K562 (cell line): Measurements from ENCODE around the gene IQCN. TPM values are rescaled to one million over a fixed set of nuclear protein-coding genes. Genes with fewer than 3 reads are reported as not detected.

Source experiments
- ATAC-seq: fragments of 200-7000 bp; cut with Tn5 transposase; 3 replicates; pipeline ENCODE4 v1.9.1; 2020; ENCODE audit warnings: moderate library complexity
- BruUV-seq: library from RNA; stranded (reverse); fragments of 400-500 nt; replicated peaks from 2 replicates; lab custom pipeline; 2021; lab: Mats Ljungman, UMichigan
- CTCF ChIA-PET: fragments of 300-600 bp; formaldehyde crosslinking; extraction: SDS; loops from one replicate; lab custom pipeline; 2021; ENCODE audit warnings: low intra/inter-chr PET ratio; lab: Yijun Ruan, JAX
- POLR2A ChIA-PET: fragments of 300-600, 350-650 bp; sonication (Branson Sonifier 250); formaldehyde crosslinking; extraction: SDS; loops from one replicate; lab custom pipeline; 2021; ENCODE audit warnings: antibody characterized with exemption, inconsistent platforms; lab: Yijun Ruan, JAX
- DNase-seq, 4 experiments: peaks; one replicate each; pipeline versions ENCODE4 v3.0.0 to v3.0.0-alpha.2; 2011 to 2018; ENCODE audit warnings: low spot score in 3 of 4, mixed read lengths in 3 of 4; ENCODE audit errors: extremely low read depth in 1 of 4
- FAIRE-seq: peaks from 2 replicates; lab custom pipeline; 2011; peaks lifted over from hg19 to GRCh38; lab: Jason Lieb, UNC
- H2AFZ ChIP-seq: 2 replicates; pipeline ENCODE4 v1.6.0; 2011; ENCODE audit warnings: low read depth, low read length, control low read depth, inconsistent platforms
- H3K27ac ChIP-seq: fragments of 200-600 bp; 3 replicates; pipeline ENCODE4 v1.8.0; 2011; ENCODE audit warnings: low read depth, mild to moderate bottlenecking, control low read depth, inconsistent platforms, low read length, moderate library complexity, mixed read lengths; ENCODE audit errors: extremely low read depth
- H3K27me3 ChIP-seq, 2 experiments: fragments of 300-600 bp in 1 of 2; 2 replicates in 1 of 2; 3 replicates in 1 of 2; pipeline versions ENCODE4 v1.6.0 to v1.8.0; 2011; ENCODE audit warnings: inconsistent platforms in 2 of 2, low read length in 2 of 2, mild to moderate bottlenecking in 1 of 2, mixed read lengths in 1 of 2, moderate library complexity in 1 of 2; ENCODE audit not compliant: control insufficient read depth in 2 of 2, insufficient read depth in 2 of 2
- H3K36me3 ChIP-seq: fragments of 300-600 bp; 3 replicates; pipeline ENCODE4 v1.8.0; 2011; ENCODE audit warnings: mild to moderate bottlenecking, low read length, inconsistent platforms; ENCODE audit not compliant: control insufficient read depth, insufficient read depth
- H3K4me1 ChIP-seq, 2 experiments: fragments of 200-600 bp in 1 of 2; replicated peaks in 1 of 2; 2 replicates in 1 of 2; 3 replicates in 1 of 2; pipeline versions ENCODE4 v1.5.1 to v1.8.0; 2011; ENCODE audit warnings: inconsistent platforms in 2 of 2, low read length in 2 of 2, mild to moderate bottlenecking in 1 of 2, mixed read lengths in 1 of 2, moderate library complexity in 1 of 2; ENCODE audit not compliant: control insufficient read depth in 2 of 2, insufficient read depth in 2 of 2
- H3K4me2 ChIP-seq: 2 replicates; pipeline ENCODE4 v1.6.1; 2011; ENCODE audit warnings: low read length, control low read depth, inconsistent platforms, mixed read lengths; ENCODE audit not compliant: insufficient read depth
- H3K4me3 ChIP-seq: fragments of 200-600 bp; sonication (generic), shearing (Covaris generic); 2 replicates; pipeline ENCODE4 v1.5.1; 2016; ENCODE audit warnings: control low read depth, inconsistent platforms
- H3K79me2 ChIP-seq: fragments of 200-600 bp; 3 replicates; pipeline ENCODE4 v1.8.0; 2011; ENCODE audit warnings: low read length, inconsistent platforms; ENCODE audit not compliant: control insufficient read depth, insufficient read depth
- H3K9ac ChIP-seq, 2 experiments: 2 replicates each; pipeline versions ENCODE4 v1.6.0 to v1.6.1; 2011; ENCODE audit warnings: low read depth in 2 of 2, low read length in 2 of 2, control low read depth in 1 of 2, inconsistent platforms in 1 of 2, mild to moderate bottlenecking in 1 of 2, mixed read lengths in 1 of 2; ENCODE audit not compliant: insufficient read depth in 1 of 2
- H3K9me1 ChIP-seq: one replicate; pipeline ENCODE4 v1.6.0; 2011; ENCODE audit warnings: inconsistent platforms, mild to moderate bottlenecking, low read length, moderate library complexity; ENCODE audit not compliant: control insufficient read depth, insufficient read depth
- H3K9me3 ChIP-seq: replicated peaks from 2 replicates; pipeline ENCODE4 v1.5.1; 2011; ENCODE audit warnings: low read depth, low read length, inconsistent platforms; ENCODE audit not compliant: control insufficient read depth, insufficient read depth
- H4K20me1 ChIP-seq: replicated peaks from 2 replicates; pipeline ENCODE4 v1.6.1; 2011; ENCODE audit warnings: low read length, inconsistent platforms, mixed read lengths; ENCODE audit not compliant: control insufficient read depth, insufficient read depth
- ATF4 ChIP-seq: fragments of 450-650 bp; formaldehyde crosslinking; IDR thresholded peaks from 2 replicates; pipeline ENCODE4 v1.4.0; 2022; ENCODE audit warnings: mild to moderate bottlenecking, moderate library complexity
- CTCFL ChIP-seq: IDR thresholded peaks from 2 replicates; pipeline ENCODE4 v1.6.1; 2011; ENCODE audit warnings: borderline replicate concordance, low read depth, mild to moderate bottlenecking, moderate library complexity, low read length; ENCODE audit not compliant: insufficient read depth, poor library complexity, severe bottlenecking
- DEAF1 ChIP-seq: fragments of 450-650 bp; formaldehyde crosslinking; IDR thresholded peaks from 2 replicates; pipeline ENCODE4 v1.4.0; 2020; ENCODE audit warnings: mild to moderate bottlenecking, moderate library complexity
- ELK1 ChIP-seq: sonication (generic); formaldehyde crosslinking; IDR thresholded peaks from 2 replicates; pipeline ENCODE4 v1.8.1; 2022; ENCODE audit warnings: missing genetic modification reagents
- ERF ChIP-seq: fragments of 450-650 bp; formaldehyde crosslinking; IDR thresholded peaks from 2 replicates; pipeline ENCODE4 v1.4.0; 2020; ENCODE audit warnings: mild to moderate bottlenecking, mixed read lengths
- FOXM1 ChIP-seq, 2 experiments: fragments of 450-650 bp in 1 of 2; sonication (generic) in 1 of 2; formaldehyde crosslinking in 1 of 2; IDR thresholded peaks; 2 replicates each; pipeline versions ENCODE4 v1.6.1 to v1.9.0; 2017 to 2022; ENCODE audit warnings: low read depth in 2 of 2, mild to moderate bottlenecking in 2 of 2, missing genetic modification reagents in 1 of 2, moderate library complexity in 1 of 2
- HDAC1 ChIP-seq, 2 experiments: fragments of 450-650 bp; IDR thresholded peaks; 2 replicates each; pipeline ENCODE4 v1.6.1; 2016 to 2017; ENCODE audit warnings: inconsistent platforms in 1 of 2, mild to moderate bottlenecking in 1 of 2, moderate library complexity in 1 of 2
- NFXL1 ChIP-seq: fragments of 450-650 bp; formaldehyde crosslinking; IDR thresholded peaks from 2 replicates; pipeline ENCODE4 v1.4.0; 2021; ENCODE audit warnings: mild to moderate bottlenecking
- POLR2B ChIP-seq: fragments of 450-650 bp; IDR thresholded peaks from 2 replicates; pipeline ENCODE4 v1.6.1; 2018; ENCODE audit warnings: low read depth; ENCODE audit not compliant: partially characterized antibody
- RUNX1 ChIP-seq: sonication (generic); IDR thresholded peaks from 2 replicates; pipeline ENCODE4 v1.6.1; 2016; ENCODE audit warnings: antibody characterized with exemption, low read depth
- SUPT5H ChIP-seq: fragments of 450-650 bp; IDR thresholded peaks from 2 replicates; pipeline ENCODE4 v1.6.1; 2016
- ZBTB1 ChIP-seq: sonication (generic); formaldehyde crosslinking; IDR thresholded peaks from 2 replicates; pipeline ENCODE4 v1.8.1; 2023; ENCODE audit warnings: missing genetic modification reagents, low read depth, mild to moderate bottlenecking, borderline replicate concordance
- ZC3H11A ChIP-seq: IDR thresholded peaks from 2 replicates; pipeline ENCODE4 v1.6.1; 2012; ENCODE audit warnings: low read depth, low read length, improper control_type of control experiment
- ZNF431 ChIP-seq: sonication (generic); formaldehyde crosslinking; IDR thresholded peaks from 2 replicates; pipeline ENCODE4 v1.8.0; 2022; ENCODE audit warnings: mild to moderate bottlenecking, missing genetic modification reagents
- WGBS: fragments of 100-300 bp; shearing (Covaris generic); methylation state at CpG from one replicate; pipeline ENCODE4 v1.1.6; 2016; ENCODE audit warnings: low coverage, mixed read lengths; ENCODE audit not compliant: insufficient coverage; ENCODE audit errors: missing lambda C conversion rate; 5-methylcytosine and 5-hydroxymethylcytosine counted together
- in situ Hi-C: fragments of 300-500 bp; cut with MboI; formaldehyde crosslinking; loops from 4 replicates; pipeline ENCODE4 v1.15.0; 2018; ENCODE audit warnings: inconsistent platforms, mixed read lengths
- intact Hi-C: fragments of 100-400 bp; cut with micrococcal nuclease; formaldehyde crosslinking; loops from 2 replicates; pipeline ENCODE4 v1.14.2; 2022
- polyA plus RNA-seq, 8 experiments: library from polyadenylated mRNA; depleted of rRNA in 4 of 8; stranded (reverse) in 5 of 8; unstranded in 3 of 8; fragments of >200 nt; fragmentation: Nextera tagmentation in 2 of 8; fragmentation: Illumina TruSeq in 1 of 8; extraction: Ambion mirVana in 2 of 8; extraction: Trizol in 1 of 8; gene quantifications; 2 replicates each; pipeline versions ENCODE4 v1.2.1 to v1.2.3, GENCODE V29; 2011 to 2014; ENCODE audit warnings: inconsistent platforms in 1 of 8, missing spikeins in 1 of 8
- total RNA-seq, 7 experiments: library from RNA; depleted of rRNA in 6 of 7; stranded (reverse); fragments of >200 nt in 6 of 7; fragmentation: Illumina TruSeq in 2 of 7; extraction: Trizol in 2 of 7; gene quantifications; 2 replicates each; pipeline versions ENCODE4 v1.2.1 to v1.2.3, GENCODE V29; 2011 to 2021; ENCODE audit warnings: low replicate concordance in 1 of 7

Gene IQCN
- total and polyA plus RNA-seq, 9 of the 15 experiments (the other 6 are each of a cell fraction or from before 2014, with no cell fraction given): 0.01 to 0.07 (median 0.04) TPM; not detected in 3

DNA sequence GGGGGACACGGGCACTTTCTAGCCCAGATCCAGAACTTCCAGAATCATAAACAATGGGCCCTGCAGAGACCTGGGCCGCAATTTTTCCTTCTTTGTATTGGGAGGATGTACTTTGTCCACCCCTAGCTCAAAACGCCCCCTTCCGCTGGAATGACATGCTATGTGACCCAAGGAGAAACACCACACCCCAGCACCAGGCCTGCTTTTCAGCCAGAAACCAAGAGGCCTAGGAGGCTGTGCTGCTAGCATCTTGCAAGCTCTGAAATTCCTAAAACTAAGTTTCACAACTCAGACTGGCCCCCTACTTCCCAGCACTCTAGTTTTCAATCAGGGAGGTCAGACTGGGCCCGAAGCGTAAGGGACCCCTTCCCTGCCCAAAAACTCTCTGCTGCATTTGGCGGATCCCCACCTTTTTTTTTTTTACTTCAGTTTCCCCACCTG is 48.1 kb upstream of the IQCN start:
- Histone ChIP-seq H4K20me1 (no peaks in the 10 kb centered on the region), H3K9me3 (no peaks in the 10 kb centered on the region), H2AFZ (peak overlapping the region; percentile 18; the same call in 1 of the 2 replicates), H3K4me2 (peak overlapping the region; percentile 91), H3K9me1 (no peaks in the 10 kb centered on the region), H3K4me1 (peaks cover 48 to 61% of the 10 kb centered on the region in 2 experiments), H3K27me3 (no peaks in the 10 kb centered on the region), H3K27ac (peak overlapping the region; percentile 89), H3K36me3 (peaks cover 36% of the 10 kb centered on the region), H3K9ac (peak overlapping the region; percentile 91 to 97), H3K4me3 (peak overlapping the region; percentile 69), H3K79me2 (peaks cover 61% of the 10 kb centered on the region)
- FAIRE-seq (peak; percentile 67), DNase-seq (peak; percentile 62 to 87 (median 74)), ATAC-seq (peak; percentile 78)
- WGBS: 0% methylated on average over 7 of the region's 7 CpGs
- POLR2A ChIA-PET: interaction anchor here (0.6 to 3.8 kb wide), 17 partner anchors 14 to 560 kb away, joined by 3 to 117 read pairs (median 3); partner anchors contain the start of genes GDF15, IQCN and JUND
- intact Hi-C loops: loop anchor here (10.0 kb wide), 1 partner anchor 208 kb away; no protein-coding TSS in a partner anchor
- CTCF ChIA-PET: interaction anchor here (0.5 to 0.8 kb wide), 3 partner anchors 19 to 41 kb away, joined by 3 to 4 read pairs (median 3); partner anchors contain the start of gene JUND
- TSS peak; percentile 73 for BruUV-seq
- in situ Hi-C loops: loop anchor here (5.0 kb wide), 1 partner anchor 45 kb away; no protein-coding TSS in a partner anchor
- TF ChIP-seq HDAC1 (IDR thresholded peaks at IDR 0.05) (0 out of 4 replicates have a peak, but pooled peaks of 1 of the 2 experiments have one; percentile 6), SUPT5H (0 out of 2 replicates have a peak, but pooled peaks have one; percentile 17), ZBTB1 (0 out of 2 replicates have a peak, but pooled peaks have one; percentile 25), POLR2B (peak; percentile 27), ZC3H11A (no peak), ATF4 (CRISPR knock-in tag) (0 out of 2 replicates have a peak, but pooled peaks have one; percentile 7), ERF (CRISPR knock-in tag) (0 out of 2 replicates have a peak, but pooled peaks have one; percentile 12), DEAF1 (CRISPR knock-in tag) (0 out of 2 replicates have a peak, but pooled peaks have one; percentile 9), CTCFL (peak; percentile 32), FOXM1 (IDR thresholded peaks at IDR 0.05; ENCODE audit: low read depth) (no peak), FOXM1 (CRISPR knock-in tag; IDR thresholded peaks at IDR 0.05; ENCODE audit: low read depth) (0 out of 2 replicates have a peak, but pooled peaks have one; percentile 5), ZNF431 (CRISPR knock-in tag) (0 out of 2 replicates have a peak, but pooled peaks have one; percentile 20), RUNX1 (no peak), ELK1 (CRISPR knock-in tag) (no peak), NFXL1 (CRISPR knock-in tag) (no peak)
